CD14-positive monocyte (primary cell): ENCODE data around the gene ARHGEF25. TPM values are rescaled to one million over a fixed set of nuclear protein-coding genes. Genes with fewer than 3 reads are reported as not detected.

Experiments
- DNase-seq, 3 donors: peaks; one replicate each; pipeline ENCODE4 v3.0.0-alpha.2; 2011 to 2022
- H2AFZ ChIP-seq: 2 replicates; pipeline ENCODE4 v1.6.0; 2012; ENCODE audit warnings: mild to moderate bottlenecking, low read depth, low read length, inconsistent platforms; ENCODE audit not compliant: insufficient read depth, poor library complexity, severe bottlenecking
- H3K27ac ChIP-seq, 2 donors: 1 replicate in 1 of 2; 2 replicates in 1 of 2; pipeline ENCODE4 v1.5.1; 2012 to 2013; ENCODE audit warnings: low read length in 2 of 2, control low read depth in 1 of 2, inconsistent platforms in 1 of 2, low read depth in 1 of 2, mild to moderate bottlenecking in 1 of 2
- H3K27me3 ChIP-seq, 2 donors: one replicate each; pipeline versions ENCODE4 v1.6.0 to v1.6.1; 2011 to 2013; ENCODE audit warnings: low read length in 2 of 2; ENCODE audit not compliant: control insufficient read depth in 2 of 2, insufficient read depth in 2 of 2
- H3K36me3 ChIP-seq, 2 donors: replicated peaks in 1 of 2; 1 replicate in 1 of 2; 2 replicates in 1 of 2; pipeline versions ENCODE4 v1.5.1 to v1.6.1; 2012 to 2013; ENCODE audit warnings: low read length in 2 of 2, control low read depth in 1 of 2, inconsistent platforms in 1 of 2, mild to moderate bottlenecking in 1 of 2; ENCODE audit not compliant: insufficient read depth in 2 of 2, control insufficient read depth in 1 of 2
- H3K4me1 ChIP-seq, 2 donors: 1 replicate in 1 of 2; 2 replicates in 1 of 2; pipeline versions ENCODE4 v1.5.1 to v1.6.1; 2012 to 2013; ENCODE audit warnings: low read length in 2 of 2, control low read depth in 1 of 2, inconsistent platforms in 1 of 2, mild to moderate bottlenecking in 1 of 2, moderate library complexity in 1 of 2; ENCODE audit not compliant: insufficient read depth in 2 of 2, control insufficient read depth in 1 of 2
- H3K4me2 ChIP-seq: replicated peaks from 2 replicates; pipeline ENCODE3; 2012; ENCODE audit warnings: low read length, moderate library complexity, mild to moderate bottlenecking; ENCODE audit not compliant: poor library complexity, severe bottlenecking; ENCODE audit errors: extremely low read depth
- H3K4me3 ChIP-seq, 3 experiments: fragments of 200-600 bp in 1 of 3; sonication (generic) in 1 of 3; replicated peaks in 1 of 3; 1 replicate in 2 of 3; 2 replicates in 1 of 3; pipeline ENCODE4 v1.5.1; 2011 to 2013; ENCODE audit warnings: low read length in 3 of 3, mild to moderate bottlenecking in 3 of 3, control low read depth in 2 of 3, low read depth in 2 of 3, inconsistent platforms in 1 of 3, moderate library complexity in 1 of 3
- H3K79me2 ChIP-seq: 2 replicates; pipeline ENCODE4 v1.6.0; 2012; ENCODE audit warnings: mild to moderate bottlenecking, control low read depth, inconsistent platforms, low read length, moderate library complexity; ENCODE audit not compliant: insufficient read depth
- H3K9ac ChIP-seq: 2 replicates; pipeline ENCODE4 v1.6.0; 2017; ENCODE audit warnings: low read length, mild to moderate bottlenecking; ENCODE audit not compliant: insufficient read depth, poor library complexity, severe bottlenecking
- H3K9me3 ChIP-seq, 2 donors: replicated peaks in 1 of 2; 1 replicate in 1 of 2; 2 replicates in 1 of 2; pipeline versions ENCODE4 v1.5.1 to v1.6.1; 2012 to 2013; ENCODE audit warnings: low read length in 2 of 2, control low read depth in 1 of 2; ENCODE audit not compliant: control insufficient read depth in 1 of 2, insufficient read depth in 1 of 2
- H4K20me1 ChIP-seq: 2 replicates; pipeline ENCODE4 v1.6.0; 2012; ENCODE audit warnings: mild to moderate bottlenecking, low read length, control low read depth, moderate library complexity; ENCODE audit not compliant: insufficient read depth
- H3K27ac Mint-ChIP-seq, 7 donors: one replicate each; pipeline ENCODE4 v1.8.0; 2020; ENCODE audit warnings: mild to moderate bottlenecking in 7 of 7, mixed read lengths in 7 of 7, moderate library complexity in 6 of 7, inconsistent platforms in 2 of 7
- H3K27me3 Mint-ChIP-seq, 3 donors: one replicate each; pipeline ENCODE4 v1.8.0; 2021 to 2022; ENCODE audit warnings: low read depth in 3 of 3, mild to moderate bottlenecking in 3 of 3, mixed read lengths in 3 of 3, moderate library complexity in 3 of 3, inconsistent platforms in 1 of 3
- H3K36me3 Mint-ChIP-seq, 2 donors: one replicate each; pipeline ENCODE4 v1.8.0; 2020; ENCODE audit warnings: mixed read lengths in 2 of 2, inconsistent platforms in 1 of 2, mild to moderate bottlenecking in 1 of 2
- H3K4me1 Mint-ChIP-seq: one replicate; pipeline ENCODE4 v1.8.0; 2020; ENCODE audit warnings: mild to moderate bottlenecking, mixed read lengths
- H3K4me3 Mint-ChIP-seq, 2 donors: one replicate each; pipeline ENCODE4 v1.8.0; 2020; ENCODE audit warnings: mild to moderate bottlenecking in 2 of 2, mixed read lengths in 2 of 2, moderate library complexity in 1 of 2
- H3K9me3 Mint-ChIP-seq, 7 donors: one replicate each; pipeline ENCODE4 v1.8.0; 2020 to 2022; ENCODE audit warnings: mixed read lengths in 7 of 7, mild to moderate bottlenecking in 6 of 7, moderate library complexity in 6 of 7, inconsistent platforms in 2 of 7
- WGBS: methylation state at CpG from one replicate; pipeline ENCODE4 v1.1.5; 2013; ENCODE audit warnings: missing lambda C conversion rate; ENCODE audit not compliant: insufficient coverage; 5-methylcytosine and 5-hydroxymethylcytosine counted together
- intact Hi-C, 2 donors: fragments of 100-400 bp; cut with micrococcal nuclease; formaldehyde crosslinking; loops; one replicate each; pipeline versions ENCODE4 v1.15.0 to v1.15.1; 2023
- polyA plus RNA-seq, 3 donors: library from polyadenylated mRNA; depleted of rRNA in 1 of 3; unstranded in 2 of 3; stranded (reverse) in 1 of 3; fragments of 300-500 nt in 2 of 3; fragments of >200 nt in 1 of 3; fragmentation: Illumina TruSeq in 2 of 3; gene quantifications; 1 replicate in 2 of 3; 2 replicates in 1 of 3; pipeline ENCODE4 v1.2.3, GENCODE V29; 2012 to 2021
- TF ChIP-seq, protein P1 (sequence below): fragments of 200-600 bp; IDR thresholded peaks from one replicate; pipeline ENCODE4 v1.8.0; 2022; ENCODE audit warnings: antibody characterized with exemption, mild to moderate bottlenecking

ARHGEF25 gene
- polyA plus RNA-seq, 3 donors, result not detected

DNA sequence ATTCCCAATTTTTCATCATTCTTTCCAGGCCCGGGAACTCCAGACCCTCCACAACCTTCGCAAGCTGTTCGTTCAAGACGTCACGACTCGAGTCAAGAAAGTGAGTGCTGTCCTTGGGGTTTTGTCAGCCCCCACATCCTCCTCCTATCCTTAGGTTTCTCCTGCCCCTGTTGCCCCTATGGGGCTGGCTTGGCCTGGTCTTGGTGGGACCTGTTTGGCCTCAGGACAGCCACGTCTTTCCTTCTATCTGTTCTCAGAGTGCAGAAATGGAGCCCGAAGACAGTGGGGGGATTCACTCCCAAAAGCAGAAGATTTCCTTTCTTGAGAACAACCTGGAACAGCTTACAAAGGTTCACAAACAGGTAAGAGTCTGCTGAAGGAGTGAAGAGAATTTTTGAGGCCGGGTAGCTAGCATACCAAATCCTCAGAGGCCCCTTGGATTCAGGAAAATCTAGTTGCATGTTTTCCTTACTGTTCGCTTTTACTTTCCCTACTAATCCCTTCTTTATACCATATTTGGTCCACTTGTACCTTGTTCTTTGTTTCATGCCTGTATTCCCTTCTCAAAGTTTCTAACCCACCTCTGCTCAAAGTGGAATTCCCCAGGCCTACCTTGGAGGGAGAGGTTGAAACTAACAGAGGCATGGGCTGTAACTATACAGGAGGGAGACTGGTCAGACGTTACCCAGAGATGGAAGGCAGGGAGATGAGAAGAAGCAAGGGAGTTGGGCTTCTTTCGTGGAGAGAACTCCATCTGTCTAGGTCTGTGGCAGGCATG is 33.1 kb upstream of the ARHGEF25 start:
- H3K4me1 ChIP-seq, result no peaks in the 10 kb centered on the region
- 94% methylated on average over 9 of the region's 12 CpGs for WGBS
- no peaks in the 10 kb centered on the region for H3K36me3 ChIP-seq
- peaks cover 14 to 22% (median 17%) of the 10 kb centered on the region in 3 donors for H3K27me3 Mint-ChIP-seq
- no peak for DNase-seq
- TF ChIP-seq, protein P1, sequence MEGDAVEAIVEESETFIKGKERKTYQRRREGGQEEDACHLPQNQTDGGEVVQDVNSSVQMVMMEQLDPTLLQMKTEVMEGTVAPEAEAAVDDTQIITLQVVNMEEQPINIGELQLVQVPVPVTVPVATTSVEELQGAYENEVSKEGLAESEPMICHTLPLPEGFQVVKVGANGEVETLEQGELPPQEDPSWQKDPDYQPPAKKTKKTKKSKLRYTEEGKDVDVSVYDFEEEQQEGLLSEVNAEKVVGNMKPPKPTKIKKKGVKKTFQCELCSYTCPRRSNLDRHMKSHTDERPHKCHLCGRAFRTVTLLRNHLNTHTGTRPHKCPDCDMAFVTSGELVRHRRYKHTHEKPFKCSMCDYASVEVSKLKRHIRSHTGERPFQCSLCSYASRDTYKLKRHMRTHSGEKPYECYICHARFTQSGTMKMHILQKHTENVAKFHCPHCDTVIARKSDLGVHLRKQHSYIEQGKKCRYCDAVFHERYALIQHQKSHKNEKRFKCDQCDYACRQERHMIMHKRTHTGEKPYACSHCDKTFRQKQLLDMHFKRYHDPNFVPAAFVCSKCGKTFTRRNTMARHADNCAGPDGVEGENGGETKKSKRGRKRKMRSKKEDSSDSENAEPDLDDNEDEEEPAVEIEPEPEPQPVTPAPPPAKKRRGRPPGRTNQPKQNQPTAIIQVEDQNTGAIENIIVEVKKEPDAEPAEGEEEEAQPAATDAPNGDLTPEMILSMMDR, result no peak
- H3K27me3 ChIP-seq, result peaks cover 0 to 8% of the 10 kb centered on the region in 2 donors
- H3K9me3 ChIP-seq, result no peaks in the 10 kb centered on the region
- H3K36me3 Mint-ChIP-seq, result no peaks in the 10 kb centered on the region
- no peaks in the 10 kb centered on the region for H4K20me1 ChIP-seq
- H3K79me2 ChIP-seq, result no peaks in the 10 kb centered on the region
- H3K4me3 ChIP-seq, result no peak overlapping the region
- no peak overlapping the region for H3K9ac ChIP-seq
- H2AFZ ChIP-seq, result no peak overlapping the region
- no peak overlapping the region for H3K4me2 ChIP-seq
- intact Hi-C loops, result no loop called here
- H3K27ac Mint-ChIP-seq, result no peak overlapping the region
- H3K4me1 Mint-ChIP-seq, result peaks cover 2% of the 10 kb centered on the region
- H3K4me3 Mint-ChIP-seq, result no peak overlapping the region
- no peak overlapping the region for H3K27ac ChIP-seq
- no peaks in the 10 kb centered on the region for H3K9me3 Mint-ChIP-seq

DNA sequence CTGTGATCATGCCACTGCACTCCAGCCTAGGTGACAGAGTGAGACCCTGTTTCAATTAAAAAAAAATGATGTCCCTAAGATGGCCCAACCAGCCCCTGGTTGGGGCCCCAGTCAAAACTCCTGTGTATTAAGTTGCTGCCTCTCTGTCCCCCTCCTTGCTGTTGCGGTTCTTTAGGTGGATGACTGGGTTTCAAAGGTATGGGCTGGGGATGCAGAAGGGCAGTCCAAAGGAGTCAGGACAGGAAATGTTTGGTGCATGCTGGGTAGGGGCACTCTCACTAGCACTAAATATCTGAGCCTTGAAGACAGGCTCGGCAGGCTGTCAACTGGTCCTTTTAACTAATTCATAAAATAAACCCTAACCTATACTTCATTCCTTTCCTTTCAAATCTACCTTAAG is 32.2 kb upstream of the ARHGEF25 start:
- Histone ChIP-seq H3K79me2 (no peaks in the 10 kb centered on the region), H3K4me2 (no peak overlapping the region), H3K27me3 (peaks cover 0 to 8% of the 10 kb centered on the region in 2 donors), H3K4me1 (peaks cover under 1 to 2% of the 10 kb centered on the region in 2 donors), H3K27ac (no peak overlapping the region), H3K4me3 (no peak overlapping the region), H3K9me3 (no peaks in the 10 kb centered on the region), H2AFZ (no peak overlapping the region), H4K20me1 (no peaks in the 10 kb centered on the region), H3K36me3 (no peaks in the 10 kb centered on the region), H3K9ac (no peak overlapping the region)
- Mint-ChIP-seq H3K36me3 (no peaks in the 10 kb centered on the region), H3K27me3 (peaks cover 15 to 22% (median 18%) of the 10 kb centered on the region in 3 donors), H3K4me3 (no peak overlapping the region), H3K27ac (no peak overlapping the region), H3K4me1 (peaks cover 8% of the 10 kb centered on the region), H3K9me3 (no peaks in the 10 kb centered on the region)
- TF ChIP-seq, protein P1, result no peak
- WGBS, result 100% methylated on average over 1 of the region's 2 CpGs
- DNase-seq, result no peak
- intact Hi-C loops, result no loop called here
